H7 (cell line): Measurements from ENCODE around the gene RPRD1B. TPM values are rescaled to one million over a fixed set of nuclear protein-coding genes. Genes with fewer than 3 reads are reported as not detected.
A peak's percentile ranks its signal among the peaks of the same experiment; 100 is the strongest.

Experiments
- DNase-seq: peaks from one replicate; pipeline ENCODE4 v3.0.0; 2012
- H3K27me3 ChIP-seq: 2 replicates; pipeline ENCODE4 v1.6.0; 2011; ENCODE audit warnings: mild to moderate bottlenecking, low read length; ENCODE audit not compliant: control insufficient read depth, insufficient read depth
- H3K36me3 ChIP-seq: replicated peaks from 2 replicates; pipeline ENCODE4 v1.5.1; 2011; ENCODE audit warnings: low read length; ENCODE audit not compliant: control insufficient read depth, insufficient read depth
- H3K4me3 ChIP-seq: 2 replicates; pipeline ENCODE4 v1.5.1; 2011; ENCODE audit warnings: low read depth, mild to moderate bottlenecking, control low read depth, low read length, moderate library complexity; ENCODE audit not compliant: insufficient read depth
- total RNA-seq: library from RNA; depleted of rRNA; stranded (reverse); fragments of >200 nt; shearing (Covaris generic); gene quantifications from 2 replicates; pipeline ENCODE4 v1.2.3, GENCODE V29; 2014

The RPRD1B gene
- total RNA-seq, 1 experiment from 2014 or later, result 12.7 TPM

- H3K36me3 ChIP-seq, result peaks cover 21% of the 10 kb centered on the region
- H3K27me3 ChIP-seq, result no peaks in the 10 kb centered on the region
- DNase-seq, result no peak
- H3K4me3 ChIP-seq, result no peak overlapping the region
Observed at GRCh38 chr20:38065764-38066375, 32.3 kb downstream of the RPRD1B start.

GRCh38 chr20:38066969-38067716 is 33.6 kb downstream of the RPRD1B start:
- Histone ChIP-seq H3K36me3 (peaks cover 19% of the 10 kb centered on the region), H3K27me3 (no peaks in the 10 kb centered on the region), H3K4me3 (no peak overlapping the region)
- no peak for DNase-seq

DNA sequence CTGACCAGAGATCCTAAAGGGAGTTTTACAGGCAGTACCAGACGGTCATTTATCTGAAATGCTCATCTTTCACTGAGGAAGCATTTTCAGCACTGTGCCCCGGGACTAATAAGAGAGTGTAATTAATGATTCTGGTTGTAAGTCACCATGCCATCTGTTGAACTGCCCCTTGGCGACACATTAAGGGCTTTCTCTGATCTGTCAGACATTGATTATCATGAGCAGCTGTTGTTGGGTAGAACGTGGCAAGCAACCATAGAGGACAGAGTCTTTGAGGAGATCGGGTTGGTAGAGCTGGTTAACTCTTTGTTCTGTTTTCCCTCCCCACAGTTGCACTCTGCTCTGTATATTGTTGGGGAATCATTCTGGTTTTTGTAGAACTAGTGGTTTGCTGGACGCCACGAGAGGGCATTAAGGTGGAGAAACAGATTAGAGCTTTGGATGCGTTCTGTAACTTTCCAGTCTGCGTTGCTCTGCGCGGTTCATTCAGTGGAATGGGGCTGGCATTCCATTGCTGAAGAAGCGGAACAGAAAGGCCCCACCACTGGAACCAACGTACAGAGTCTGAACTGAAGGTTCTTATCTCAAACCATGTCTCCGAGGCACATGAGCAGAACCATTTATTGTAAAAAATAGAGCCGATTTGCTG is 34.3 kb downstream of the RPRD1B start:
- no peak for DNase-seq
- no peaks in the 10 kb centered on the region for H3K27me3 ChIP-seq
- peaks cover 16% of the 10 kb centered on the region for H3K36me3 ChIP-seq
- H3K4me3 ChIP-seq, result no peak overlapping the region

DNA sequence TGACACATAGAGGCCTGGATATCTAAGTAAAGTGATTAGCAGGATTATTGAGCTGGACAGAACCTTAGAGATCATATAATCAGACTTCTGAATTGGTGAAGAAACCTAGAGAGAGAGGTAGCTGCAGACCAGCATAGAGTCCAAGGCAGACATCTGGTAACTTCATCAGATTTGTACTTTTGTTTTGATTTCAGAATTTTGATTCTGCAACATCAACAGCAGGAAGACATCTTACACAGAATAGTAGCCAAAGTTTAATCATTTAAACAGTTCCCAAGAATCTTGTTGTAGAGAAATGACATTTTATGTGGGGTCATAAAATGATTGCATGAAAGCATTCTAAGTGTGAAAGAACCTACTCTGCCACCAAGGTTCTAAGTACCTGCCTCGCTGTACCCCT is 39.4 kb downstream of the RPRD1B start:
- no peak overlapping the region for H3K4me3 ChIP-seq
- H3K27me3 ChIP-seq, result no peaks in the 10 kb centered on the region
- H3K36me3 ChIP-seq, result peaks cover 7% of the 10 kb centered on the region
- DNase-seq, result no peak

DNA sequence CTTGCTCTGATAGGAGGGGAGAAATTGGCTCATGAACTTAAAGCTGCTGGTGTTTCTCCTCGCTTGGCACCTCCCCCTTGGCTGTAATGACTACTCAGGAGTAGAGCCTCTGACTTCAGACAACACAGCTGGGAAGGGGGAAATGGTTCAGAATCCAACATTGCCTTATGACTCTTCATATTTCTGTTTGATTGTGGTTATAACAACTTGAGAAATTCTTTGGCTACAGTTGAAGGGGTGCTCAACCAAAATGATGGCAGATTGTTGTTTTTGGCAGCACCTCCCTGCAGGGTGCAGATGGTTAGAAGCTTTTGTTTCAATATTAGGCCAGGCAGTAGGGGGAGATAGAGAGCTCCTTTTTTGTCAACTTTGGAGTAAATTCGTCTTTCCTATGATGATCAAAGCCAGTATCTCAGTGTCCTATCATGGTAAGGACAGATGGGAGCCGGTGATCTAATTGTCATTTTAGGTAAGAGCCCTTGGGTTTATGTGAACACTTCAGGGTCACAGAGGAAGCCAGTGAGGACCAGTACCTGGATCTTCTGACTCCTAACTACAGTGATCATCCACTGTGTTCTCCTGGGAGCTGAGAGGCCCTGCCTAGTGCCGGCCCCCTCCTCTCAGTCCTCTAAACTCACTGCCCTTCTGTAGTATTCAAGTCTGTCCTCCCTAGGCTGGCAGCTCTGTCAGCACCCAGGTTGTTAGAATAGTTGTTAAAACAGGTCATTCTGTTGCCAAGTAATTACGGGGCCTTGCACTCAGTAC is 39.9 kb downstream of the RPRD1B start:
- Histone ChIP-seq H3K36me3 (peaks cover 6% of the 10 kb centered on the region), H3K27me3 (no peaks in the 10 kb centered on the region), H3K4me3 (no peak overlapping the region)
- peak; percentile 65 for DNase-seq

DNA sequence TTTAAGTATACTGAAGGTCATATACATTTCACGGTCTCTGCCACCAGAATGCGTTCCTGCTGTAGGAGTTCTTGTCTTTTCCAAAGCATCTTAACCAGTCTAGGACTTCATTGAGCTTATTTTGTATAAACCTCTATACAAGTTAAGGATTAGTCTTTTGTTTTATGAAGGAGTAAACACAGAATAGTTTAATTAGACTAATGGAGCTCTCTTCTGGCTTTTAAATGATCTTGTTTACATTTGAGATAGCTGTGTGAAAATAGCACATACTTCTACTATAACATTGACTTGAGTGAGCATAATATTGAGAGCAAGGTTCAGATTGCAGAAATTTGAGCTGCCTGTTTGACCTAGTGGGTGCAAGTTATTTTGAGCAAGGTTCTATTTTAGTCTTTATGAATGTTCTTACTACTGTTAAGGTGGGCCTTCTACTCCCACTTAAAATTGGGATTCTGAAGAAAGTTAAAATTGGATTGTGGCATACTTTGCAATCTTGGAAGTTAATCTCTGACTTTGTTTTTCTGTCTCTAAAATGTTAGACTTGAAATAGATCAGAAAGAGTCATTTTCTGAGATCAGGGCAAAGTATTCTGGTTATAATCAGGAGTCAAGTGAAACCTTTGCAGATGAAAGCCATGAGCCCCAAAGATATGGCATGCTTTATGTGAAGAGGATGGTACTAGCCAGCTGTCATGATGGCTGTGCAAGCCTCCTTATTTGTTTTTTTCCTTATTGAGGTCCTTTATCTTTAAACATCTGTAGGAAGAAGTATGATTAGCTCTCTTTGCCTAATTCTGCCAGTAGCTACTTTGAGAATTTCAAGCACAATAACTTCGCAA is 41.8 kb downstream of the RPRD1B start:
- no peak for DNase-seq
- no peak overlapping the region for H3K4me3 ChIP-seq
- peaks cover 2% of the 10 kb centered on the region for H3K36me3 ChIP-seq
- no peaks in the 10 kb centered on the region for H3K27me3 ChIP-seq

- Histone ChIP-seq H3K27me3 (no peaks in the 10 kb centered on the region), H3K4me3 (no peak overlapping the region), H3K36me3 (peaks cover 1% of the 10 kb centered on the region)
- no peak for DNase-seq
Observed at GRCh38 chr20:38076548-38076947, 43.0 kb downstream of the RPRD1B start.

DNA sequence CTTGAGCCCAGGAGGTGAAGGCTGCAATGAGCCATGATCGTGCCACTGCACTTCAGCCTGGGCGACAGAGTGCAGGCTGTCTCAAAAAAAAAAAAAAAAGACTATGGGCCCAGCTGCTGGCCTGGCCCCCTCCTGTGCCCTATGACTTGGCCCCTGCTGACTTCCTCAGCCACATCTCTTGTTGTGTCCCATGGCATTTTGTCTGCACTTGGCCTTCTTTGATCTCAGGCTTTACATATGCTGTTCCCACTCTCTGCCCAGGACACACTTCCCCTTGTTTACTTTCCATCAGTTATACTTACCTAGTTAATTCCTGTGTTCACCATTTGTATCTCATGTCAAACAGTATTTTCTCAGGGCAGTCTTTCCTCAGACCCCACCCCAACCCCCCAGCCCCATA is 44.5 kb downstream of the RPRD1B start:
- Histone ChIP-seq H3K36me3 (peaks cover 1% of the 10 kb centered on the region), H3K27me3 (no peaks in the 10 kb centered on the region), H3K4me3 (no peak overlapping the region)
- no peak for DNase-seq

DNA sequence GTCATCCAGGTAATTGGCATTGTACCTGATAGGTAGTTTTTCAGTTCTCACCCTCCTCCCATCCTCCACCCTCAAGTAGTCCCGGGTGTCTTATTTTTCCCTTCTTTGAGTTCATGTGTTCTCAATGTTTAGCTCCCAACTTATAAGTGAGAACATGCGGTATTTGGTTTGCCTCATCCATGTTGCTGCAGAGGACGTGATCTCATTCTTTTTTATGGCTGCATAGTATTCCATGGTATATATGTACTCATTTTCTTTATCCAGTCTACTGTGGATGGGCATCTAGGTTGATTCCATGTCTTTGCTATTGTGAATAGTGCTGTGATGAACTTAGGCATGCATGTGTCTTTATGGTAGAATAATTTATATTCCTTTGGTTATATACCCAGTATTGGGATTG is 45.8 kb downstream of the RPRD1B start:
- no peak for DNase-seq
- Histone ChIP-seq H3K36me3 (peaks cover 3% of the 10 kb centered on the region), H3K27me3 (no peaks in the 10 kb centered on the region), H3K4me3 (no peak overlapping the region)

GRCh38 chr20:38081575-38081974 is 48.0 kb downstream of the RPRD1B start:
- peaks cover 5% of the 10 kb centered on the region for H3K36me3 ChIP-seq
- no peak for DNase-seq
- H3K4me3 ChIP-seq, result no peak overlapping the region
- no peaks in the 10 kb centered on the region for H3K27me3 ChIP-seq

GRCh38 chr20:38082894-38083293 is 49.3 kb downstream of the RPRD1B start:
- peaks cover 3% of the 10 kb centered on the region for H3K36me3 ChIP-seq
- H3K27me3 ChIP-seq, result no peaks in the 10 kb centered on the region
- DNase-seq, result no peak
- no peak overlapping the region for H3K4me3 ChIP-seq

GRCh38 chr20:38083338-38084048 is 49.9 kb downstream of the RPRD1B start:
- H3K4me3 ChIP-seq, result no peak overlapping the region
- no peaks in the 10 kb centered on the region for H3K27me3 ChIP-seq
- peaks cover 3% of the 10 kb centered on the region for H3K36me3 ChIP-seq
- no peak for DNase-seq

GRCh38 chr20:38084425-38084951 is 50.9 kb downstream of the RPRD1B start:
- Histone ChIP-seq H3K4me3 (no peak overlapping the region), H3K36me3 (peaks cover 3% of the 10 kb centered on the region), H3K27me3 (no peaks in the 10 kb centered on the region)
- no peak for DNase-seq
